ENCODE results near the gene CAMSAP3. TPM values are rescaled to one million over a fixed set of nuclear protein-coding genes. Genes with fewer than 3 reads are reported as not detected.

The CAMSAP3 gene
- total RNA-seq, 2 donors from 2014 or later = 21.8 to 32.3 TPM

GRCh38 chr19:7624810-7625209, 29.1 kb downstream of the CAMSAP3 start:
- DNase-seq (no peak), ATAC-seq (no peak)
- Histone ChIP-seq H3K27ac (no peak overlapping the region), H3K36me3 (replicated peaks in 1 of 2; ENCODE audit: insufficient read depth in 1 of 2, low read depth in 2 of 2) (peaks cover 9 to 32% of the 10 kb centered on the region in 2 donors), H3K4me3 (no peak overlapping the region), H3K9me3 (no peaks in the 10 kb centered on the region), H3K4me1 (peaks cover 28% of the 10 kb centered on the region), H3K27me3 (no peaks in the 10 kb centered on the region)
- 89 to 90% methylated on average over 11 to 17 of the region's 17 CpGs for WGBS, 2 donors
- TF ChIP-seq, protein P1, sequence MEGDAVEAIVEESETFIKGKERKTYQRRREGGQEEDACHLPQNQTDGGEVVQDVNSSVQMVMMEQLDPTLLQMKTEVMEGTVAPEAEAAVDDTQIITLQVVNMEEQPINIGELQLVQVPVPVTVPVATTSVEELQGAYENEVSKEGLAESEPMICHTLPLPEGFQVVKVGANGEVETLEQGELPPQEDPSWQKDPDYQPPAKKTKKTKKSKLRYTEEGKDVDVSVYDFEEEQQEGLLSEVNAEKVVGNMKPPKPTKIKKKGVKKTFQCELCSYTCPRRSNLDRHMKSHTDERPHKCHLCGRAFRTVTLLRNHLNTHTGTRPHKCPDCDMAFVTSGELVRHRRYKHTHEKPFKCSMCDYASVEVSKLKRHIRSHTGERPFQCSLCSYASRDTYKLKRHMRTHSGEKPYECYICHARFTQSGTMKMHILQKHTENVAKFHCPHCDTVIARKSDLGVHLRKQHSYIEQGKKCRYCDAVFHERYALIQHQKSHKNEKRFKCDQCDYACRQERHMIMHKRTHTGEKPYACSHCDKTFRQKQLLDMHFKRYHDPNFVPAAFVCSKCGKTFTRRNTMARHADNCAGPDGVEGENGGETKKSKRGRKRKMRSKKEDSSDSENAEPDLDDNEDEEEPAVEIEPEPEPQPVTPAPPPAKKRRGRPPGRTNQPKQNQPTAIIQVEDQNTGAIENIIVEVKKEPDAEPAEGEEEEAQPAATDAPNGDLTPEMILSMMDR (IDR thresholded peaks at IDR 0.05) = no peak
- no peak for TF ChIP-seq POLR2A (IDR thresholded peaks at IDR 0.05)
- intact Hi-C loops (cut with DNase I) = no loop called here

DNA sequence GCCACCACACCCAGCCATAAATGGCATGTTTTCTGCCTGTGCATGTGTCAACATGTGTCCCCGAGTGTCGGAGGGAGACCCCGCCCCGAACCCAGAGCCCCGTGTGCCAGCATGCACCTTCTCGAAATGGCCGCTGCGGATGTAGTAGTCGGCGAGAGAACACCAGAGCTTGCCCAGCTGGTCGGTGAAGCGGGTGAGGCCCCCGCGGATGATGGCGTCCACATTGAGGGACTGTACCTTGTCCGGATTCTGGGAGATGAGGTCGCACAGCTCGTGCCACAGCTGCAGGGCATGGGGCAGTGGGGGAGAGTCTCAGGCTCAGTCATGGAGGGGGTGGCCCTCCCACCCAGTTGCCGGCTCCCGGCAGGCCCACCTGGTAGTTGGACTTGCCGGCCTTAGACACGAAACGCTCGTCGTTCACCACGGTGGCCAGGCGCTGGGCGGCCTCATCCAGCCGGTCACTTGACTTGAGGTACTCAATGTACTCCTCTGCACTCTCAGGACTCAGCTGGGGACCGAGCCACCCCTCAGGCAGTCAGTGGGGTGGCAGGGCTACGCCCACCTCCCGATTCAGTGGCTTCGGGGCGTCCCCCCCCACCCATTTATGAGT, 30.2 kb downstream of the CAMSAP3 start:
- peaks cover 9 to 30% of the 10 kb centered on the region in 2 donors for H3K36me3 ChIP-seq (replicated peaks in 1 of 2; ENCODE audit: insufficient read depth in 1 of 2, low read depth in 2 of 2)
- no peaks in the 10 kb centered on the region for H3K9me3 ChIP-seq
- TF ChIP-seq, protein P1 (IDR thresholded peaks at IDR 0.05) = no peak
- TF ChIP-seq POLR2A (IDR thresholded peaks at IDR 0.05) = no peak
- DNase-seq (peak in 1 of 4 donors; percentile 8), ATAC-seq (no peak)
- no peak overlapping the region for H3K4me3 ChIP-seq
- WGBS, 2 donors = 91 to 97% methylated on average over 6 to 31 of the region's 34 CpGs
- no peaks in the 10 kb centered on the region for H3K27me3 ChIP-seq
- H3K4me1 ChIP-seq = peaks cover 29% of the 10 kb centered on the region
- intact Hi-C loops (cut with DNase I) = no loop called here
- H3K27ac ChIP-seq = no peak overlapping the region

DNA sequence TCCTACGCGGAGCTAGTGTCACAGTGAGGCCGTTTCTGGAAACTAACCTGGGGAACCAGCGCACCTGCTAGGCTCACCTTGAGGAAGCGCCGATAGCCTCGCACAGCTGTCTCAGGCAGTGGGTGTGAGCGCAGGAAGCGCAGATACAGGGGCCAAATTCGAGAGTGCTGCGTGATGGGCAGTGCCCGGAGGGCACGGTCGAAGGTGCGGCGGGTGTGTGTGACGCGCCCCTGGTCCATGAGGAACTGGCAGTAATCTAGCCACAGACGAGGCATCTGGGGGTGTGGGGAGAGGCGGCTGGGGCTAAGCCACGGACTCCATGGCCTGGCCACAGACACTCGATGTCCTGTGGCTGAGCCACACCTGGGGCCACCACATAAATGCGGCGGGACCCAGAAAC, 31.5 kb downstream of the CAMSAP3 start:
- peaks cover 31% of the 10 kb centered on the region for H3K4me1 ChIP-seq
- H3K9me3 ChIP-seq = no peaks in the 10 kb centered on the region
- H3K27ac ChIP-seq = no peak overlapping the region
- intact Hi-C loops (cut with DNase I) = no loop called here
- WGBS, 2 donors = 76 to 90% methylated on average over 11 to 24 of the region's 24 CpGs
- DNase-seq = no peak
- H3K36me3 ChIP-seq (replicated peaks in 1 of 2; ENCODE audit: insufficient read depth in 1 of 2, low read depth in 2 of 2) = peaks cover 6 to 18% of the 10 kb centered on the region in 2 donors
- no peak for ATAC-seq
- no peak for TF ChIP-seq POLR2A (IDR thresholded peaks at IDR 0.05)
- TF ChIP-seq, protein P1 (IDR thresholded peaks at IDR 0.05) = no peak
- H3K4me3 ChIP-seq = no peak overlapping the region
- no peaks in the 10 kb centered on the region for H3K27me3 ChIP-seq

DNA sequence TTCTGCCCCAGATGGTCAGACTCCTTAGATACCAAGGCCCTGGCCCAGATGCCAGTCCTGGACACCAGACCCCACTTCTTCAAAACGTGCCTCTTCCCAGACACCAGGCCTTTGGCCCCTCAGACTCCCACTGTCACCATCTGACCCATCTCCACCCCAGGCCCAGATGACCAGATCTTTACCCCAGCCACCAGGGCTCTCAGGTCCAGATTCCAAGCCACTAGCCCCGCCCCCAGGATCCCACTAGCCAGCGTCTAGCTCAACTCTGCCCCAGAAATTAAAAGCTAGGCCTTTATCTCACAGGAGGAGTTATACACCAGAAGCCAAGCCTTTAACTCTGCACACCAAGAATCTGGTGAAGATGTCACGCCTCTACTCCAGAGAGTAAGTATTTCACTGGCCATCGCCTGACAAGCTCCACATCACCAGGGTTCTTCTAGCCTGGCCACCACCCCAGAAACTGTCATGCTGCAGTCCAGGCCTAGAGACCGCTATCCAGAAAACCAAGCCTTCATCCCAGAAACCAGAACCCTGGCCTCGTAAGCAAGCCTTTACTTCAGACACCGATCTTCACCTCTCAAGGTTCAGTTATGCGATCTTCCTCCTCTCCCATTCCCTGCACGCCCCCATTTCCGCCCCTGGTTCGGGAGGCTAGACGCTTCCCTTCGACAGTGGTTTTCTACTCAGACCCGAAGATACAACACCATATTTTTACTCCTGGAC, 33.1 kb downstream of the CAMSAP3 start:
- H3K4me3 ChIP-seq = peak overlapping the region; percentile 90 to 91
- DNase-seq (no peak), ATAC-seq (no peak)
- TF ChIP-seq, protein P1 (IDR thresholded peaks at IDR 0.05) = no peak
- no peak for TF ChIP-seq POLR2A (IDR thresholded peaks at IDR 0.05)
- peaks cover 31% of the 10 kb centered on the region for H3K4me1 ChIP-seq
- peaks cover 0 to 4% of the 10 kb centered on the region in 2 donors for H3K36me3 ChIP-seq (replicated peaks in 1 of 2; ENCODE audit: insufficient read depth in 1 of 2, low read depth in 2 of 2)
- H3K27me3 ChIP-seq = no peaks in the 10 kb centered on the region
- 1 to 2% methylated on average over 15 of the region's 15 CpGs for WGBS, 2 donors
- H3K27ac ChIP-seq = peak overlapping the region; percentile 58 to 85 (median 76)
- H3K9me3 ChIP-seq = no peaks in the 10 kb centered on the region
- intact Hi-C loops (cut with DNase I) = no loop called here

Data from body of pancreas (tissue), 4 donors.